ENCODE data around the gene CREB3L1. TPM values are rescaled to one million over a fixed set of nuclear protein-coding genes. Genes with fewer than 3 reads are reported as not detected.

The CREB3L1 gene
- total RNA-seq, 4 donors from 2014 or later: 35.8 to 50.7 (median 41.6) TPM

DNA sequence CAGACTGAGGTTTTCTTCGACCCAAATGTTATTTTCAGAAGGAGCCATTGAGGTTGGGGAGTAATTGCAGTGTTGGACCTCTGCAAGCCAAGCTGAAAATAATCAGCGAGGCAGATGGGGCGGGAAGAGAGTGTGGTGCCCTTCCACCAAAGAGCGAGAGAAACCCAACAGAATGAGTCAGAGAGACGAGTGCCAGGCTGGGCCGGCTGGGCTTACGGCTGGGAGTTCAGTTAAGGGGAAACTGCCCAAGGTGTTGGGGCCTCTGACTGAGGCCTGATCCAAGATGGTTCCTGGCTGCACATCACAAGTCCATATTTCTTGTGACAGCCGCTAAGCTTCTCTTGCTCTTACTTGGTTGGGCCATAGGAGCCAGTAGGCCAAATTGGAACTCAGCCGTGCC is 30.4 kb upstream of the CREB3L1 start:
- TF ChIP-seq, protein P1, sequence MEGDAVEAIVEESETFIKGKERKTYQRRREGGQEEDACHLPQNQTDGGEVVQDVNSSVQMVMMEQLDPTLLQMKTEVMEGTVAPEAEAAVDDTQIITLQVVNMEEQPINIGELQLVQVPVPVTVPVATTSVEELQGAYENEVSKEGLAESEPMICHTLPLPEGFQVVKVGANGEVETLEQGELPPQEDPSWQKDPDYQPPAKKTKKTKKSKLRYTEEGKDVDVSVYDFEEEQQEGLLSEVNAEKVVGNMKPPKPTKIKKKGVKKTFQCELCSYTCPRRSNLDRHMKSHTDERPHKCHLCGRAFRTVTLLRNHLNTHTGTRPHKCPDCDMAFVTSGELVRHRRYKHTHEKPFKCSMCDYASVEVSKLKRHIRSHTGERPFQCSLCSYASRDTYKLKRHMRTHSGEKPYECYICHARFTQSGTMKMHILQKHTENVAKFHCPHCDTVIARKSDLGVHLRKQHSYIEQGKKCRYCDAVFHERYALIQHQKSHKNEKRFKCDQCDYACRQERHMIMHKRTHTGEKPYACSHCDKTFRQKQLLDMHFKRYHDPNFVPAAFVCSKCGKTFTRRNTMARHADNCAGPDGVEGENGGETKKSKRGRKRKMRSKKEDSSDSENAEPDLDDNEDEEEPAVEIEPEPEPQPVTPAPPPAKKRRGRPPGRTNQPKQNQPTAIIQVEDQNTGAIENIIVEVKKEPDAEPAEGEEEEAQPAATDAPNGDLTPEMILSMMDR (IDR thresholded peaks at IDR 0.05): no peak
- TF ChIP-seq POLR2A (IDR thresholded peaks at IDR 0.05): no peak
- no peak for TF ChIP-seq POLR2AphosphoS5 (IDR thresholded peaks at IDR 0.05)
- no peak for TF ChIP-seq EP300 (IDR thresholded peaks at IDR 0.05; ENCODE audit: low read depth)
- intact Hi-C loops (cut with DNase I; ENCODE audit: low total_unique reads): no loop called here
- Histone ChIP-seq H3K36me3 (no peaks in the 10 kb centered on the region), H3K9me3 (no peaks in the 10 kb centered on the region), H3K27ac (no peak overlapping the region), H3K27me3 (no peaks in the 10 kb centered on the region), H3K4me1 (peaks cover 9 to 46% (median 35%) of the 10 kb centered on the region in 4 donors), H3K4me3 (no peak overlapping the region)
- in situ Hi-C loops (cut with MboI; ENCODE audit: low pct_ligation_motif_present in 1 of 4, low pct_unique_long_range_greater_than_20kb in 1 of 4, low sequenced_read_pairs in 3 of 4): loop anchor here in 1 of 4 donors (25.0 kb wide), 1 partner anchor 290 kb away; no protein-coding TSS in a partner anchor
- 17 to 88% methylated on average over 1 to 9 of the region's 9 CpGs for WGBS, 2 donors (ENCODE audit: low coverage in 1 of 2)
- DNase-seq: no peak

DNA sequence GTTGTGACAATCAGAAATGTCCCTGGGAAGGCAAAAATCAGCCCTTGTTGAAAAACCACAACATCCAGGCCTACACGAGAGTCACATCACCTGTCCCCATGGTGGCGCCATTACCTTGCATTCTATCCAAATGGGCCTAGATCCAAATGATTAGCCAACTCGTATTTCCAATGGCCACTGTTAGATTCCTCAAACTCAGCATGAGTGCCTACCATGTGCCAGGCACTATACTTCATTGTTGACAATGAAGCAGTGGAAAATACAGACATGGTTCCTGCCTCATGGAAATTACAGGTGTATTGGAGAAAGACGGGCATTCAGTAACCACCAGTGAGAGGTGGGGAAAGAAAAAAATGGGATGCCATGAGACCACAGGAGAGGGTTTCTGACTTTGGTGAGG is 29.8 kb upstream of the CREB3L1 start:
- Histone ChIP-seq H3K27ac (no peak overlapping the region), H3K27me3 (no peaks in the 10 kb centered on the region), H3K36me3 (no peaks in the 10 kb centered on the region), H3K4me1 (peaks cover 7 to 49% (median 37%) of the 10 kb centered on the region in 4 donors), H3K9me3 (no peaks in the 10 kb centered on the region), H3K4me3 (no peak overlapping the region)
- 50 to 100% methylated on average over 1 to 4 of the region's 4 CpGs for WGBS, 2 donors (ENCODE audit: low coverage in 1 of 2)
- in situ Hi-C loops (cut with MboI; ENCODE audit: low pct_ligation_motif_present in 1 of 4, low pct_unique_long_range_greater_than_20kb in 1 of 4, low sequenced_read_pairs in 3 of 4): loop anchor here in 1 of 4 donors (25.0 kb wide), 1 partner anchor 290 kb away; no protein-coding TSS in a partner anchor
- peak; percentile 77 for DNase-seq
- TF ChIP-seq, protein P1 (IDR thresholded peaks at IDR 0.05): peak in 4 of 5 experiments; percentile 42 to 73 (median 49)
- TF ChIP-seq POLR2AphosphoS5 (IDR thresholded peaks at IDR 0.05) (peak in 1 of 3 donors; percentile 35), EP300 (IDR thresholded peaks at IDR 0.05; ENCODE audit: low read depth) (no peak), POLR2A (IDR thresholded peaks at IDR 0.05) (no peak)
- intact Hi-C loops (cut with DNase I; ENCODE audit: low total_unique reads): no loop called here

DNA sequence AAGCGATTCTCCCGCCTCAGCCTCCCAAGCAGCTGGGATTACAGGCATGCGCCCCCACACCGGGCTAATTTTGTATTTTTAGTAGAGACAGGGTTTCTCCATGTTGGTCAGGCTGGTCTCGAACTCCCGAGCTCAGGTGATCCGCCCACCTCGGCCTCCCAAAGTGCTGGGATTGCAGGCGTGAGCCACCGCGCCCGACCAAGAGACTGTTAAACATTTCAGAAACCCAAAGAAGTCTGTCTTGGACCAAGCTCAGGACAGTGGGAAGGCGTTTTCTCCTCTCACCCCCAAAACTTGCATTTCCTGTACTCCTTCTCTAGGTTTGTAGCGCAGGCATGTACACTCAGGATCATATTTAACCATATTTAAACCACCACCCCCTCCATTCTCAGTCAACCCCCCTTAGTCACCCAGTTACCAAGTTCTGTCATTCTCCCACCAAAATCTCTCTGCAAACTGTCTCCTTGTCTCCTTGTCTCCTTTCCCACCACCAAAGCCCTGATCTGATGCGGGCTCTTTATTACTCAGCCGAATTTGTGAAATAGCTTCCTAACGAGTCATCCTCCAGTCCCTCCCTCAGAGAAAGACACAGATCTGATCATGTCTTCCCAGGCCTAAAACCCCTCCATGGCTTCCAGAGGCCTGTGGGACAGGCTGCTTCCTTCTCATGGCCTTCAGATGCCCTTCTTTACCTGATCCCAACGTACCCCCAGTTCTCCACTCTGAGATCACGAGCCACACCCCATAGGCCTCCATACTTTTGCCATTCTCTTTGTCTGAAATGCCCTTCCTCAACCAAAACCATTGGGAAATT is 29.0 kb upstream of the CREB3L1 start:
- H3K4me1 ChIP-seq: peaks cover 4 to 51% (median 41%) of the 10 kb centered on the region in 4 donors
- no peaks in the 10 kb centered on the region for H3K9me3 ChIP-seq
- 73 to 84% methylated on average over 9 to 19 of the region's 19 CpGs for WGBS, 2 donors (ENCODE audit: low coverage in 1 of 2)
- no peak for DNase-seq
- H3K27me3 ChIP-seq: no peaks in the 10 kb centered on the region
- in situ Hi-C loops (cut with MboI; ENCODE audit: low pct_ligation_motif_present in 1 of 4, low pct_unique_long_range_greater_than_20kb in 1 of 4, low sequenced_read_pairs in 3 of 4): loop anchor here in 1 of 4 donors (25.0 kb wide), 1 partner anchor 289 kb away; no protein-coding TSS in a partner anchor
- no peak overlapping the region for H3K4me3 ChIP-seq
- TF ChIP-seq, protein P1 (IDR thresholded peaks at IDR 0.05): no peak
- TF ChIP-seq POLR2A (IDR thresholded peaks at IDR 0.05) (no peak), EP300 (IDR thresholded peaks at IDR 0.05; ENCODE audit: low read depth) (no peak)
- intact Hi-C loops (cut with DNase I; ENCODE audit: low total_unique reads): no loop called here
- H3K27ac ChIP-seq: peak overlapping the region in 1 of 4 donors; percentile 18
- no peaks in the 10 kb centered on the region for H3K36me3 ChIP-seq

DNA sequence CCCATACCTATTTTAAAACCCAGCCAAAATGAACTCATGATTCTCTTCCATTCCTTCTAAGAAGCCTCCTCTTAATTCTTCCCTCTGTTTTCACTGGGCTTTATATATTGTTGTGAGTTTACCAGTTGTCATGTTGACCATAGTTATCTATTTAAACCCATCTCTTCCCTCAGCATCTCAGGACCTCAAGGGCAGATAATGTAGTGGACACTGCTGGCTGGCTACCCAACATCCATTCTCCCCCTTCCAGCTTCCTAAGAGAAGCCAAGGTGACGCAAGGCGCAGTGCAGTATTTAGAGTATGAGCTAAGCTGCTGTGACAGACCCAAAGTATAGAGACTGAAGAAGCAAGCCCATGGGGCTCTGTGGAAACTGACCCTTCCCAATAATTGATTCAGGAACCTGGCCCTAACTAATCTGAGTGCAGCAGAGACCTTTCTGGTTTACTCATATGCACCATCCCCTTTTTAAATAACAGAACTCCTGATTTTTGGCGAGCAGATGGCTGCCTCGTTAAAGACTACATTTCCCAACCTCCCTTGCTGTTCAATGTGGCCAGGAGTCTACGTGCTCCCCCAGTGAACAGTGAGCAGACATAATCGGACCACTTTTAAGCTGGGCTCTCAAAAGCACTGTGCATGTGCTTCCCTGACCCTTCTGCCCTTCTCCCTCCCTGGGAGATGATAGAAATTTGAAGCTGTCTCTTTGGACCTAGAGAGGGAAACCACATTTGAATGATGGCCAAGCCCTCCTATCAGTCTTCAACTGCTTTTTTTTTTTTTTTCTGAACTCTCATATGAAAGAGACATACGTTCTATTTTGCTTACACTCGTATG is 28.1 kb upstream of the CREB3L1 start:
- intact Hi-C loops (cut with DNase I; ENCODE audit: low total_unique reads) (no loop called here), in situ Hi-C loops (cut with MboI; ENCODE audit: low pct_ligation_motif_present in 1 of 4, low pct_unique_long_range_greater_than_20kb in 1 of 4, low sequenced_read_pairs in 3 of 4) (loop anchor here in 1 of 4 donors (25.0 kb wide), 1 partner anchor 288 kb away; no protein-coding TSS in a partner anchor)
- Histone ChIP-seq H3K9me3 (no peaks in the 10 kb centered on the region), H3K4me1 (peaks cover 6 to 54% (median 43%) of the 10 kb centered on the region in 4 donors), H3K27me3 (no peaks in the 10 kb centered on the region), H3K36me3 (no peaks in the 10 kb centered on the region), H3K4me3 (no peak overlapping the region), H3K27ac (peak overlapping the region in 1 of 4 donors; percentile 36)
- TF ChIP-seq, protein P1 (IDR thresholded peaks at IDR 0.05): no peak
- TF ChIP-seq EP300 (IDR thresholded peaks at IDR 0.05; ENCODE audit: low read depth): no peak
- TF ChIP-seq POLR2AphosphoS5 (IDR thresholded peaks at IDR 0.05): no peak
- TF ChIP-seq POLR2A (IDR thresholded peaks at IDR 0.05): no peak
- no peak for DNase-seq
- WGBS, 2 donors (ENCODE audit: low coverage in 1 of 2): 70 to 89% methylated on average over 3 to 8 of the region's 8 CpGs

All from transverse colon (tissue), 4 donors.